Pulmonary artery endothelial cell (primary cell): ENCODE results near the gene ZNF500. TPM values are rescaled to one million over a fixed set of nuclear protein-coding genes. Genes with fewer than 3 reads are reported as not detected.
"Not testable (repeated sequence)": the region's sequence is repeated elsewhere in the genome, so short reads cannot be mapped to it uniquely, and the experiment has no call there.

ENCODE experiments used
- DNase-seq: peaks from one replicate; pipeline ENCODE4 v3.0.0-alpha.2; 2011; ENCODE audit warnings: low read depth, low spot score
- total RNA-seq: library from RNA; depleted of rRNA; stranded (reverse); fragments of >200 nt; gene quantifications from 2 replicates; pipeline ENCODE4 v1.2.3, GENCODE V29; 2014

Gene ZNF500
- total RNA-seq, 1 donor from 2014 or later = 5.1 TPM

GRCh38 chr16:4745274-4745569 is 21.7 kb downstream of the ZNF500 start:
- DNase-seq = no peak

- no peak for DNase-seq
These were observed 22.2 kb downstream of the ZNF500 start for GRCh38 chr16:4744555-4745273.

GRCh38 chr16:4743226-4743878 is 23.6 kb downstream of the ZNF500 start:
- no peak for DNase-seq

GRCh38 chr16:4738370-4738769 is 28.6 kb downstream of the ZNF500 start:
- not testable (repeated sequence) for DNase-seq

- DNase-seq = no peak
These were observed 29.4 kb downstream of the ZNF500 start for GRCh38 chr16:4737545-4737944.

GRCh38 chr16:4736546-4736945 is 30.4 kb downstream of the ZNF500 start:
- no peak for DNase-seq

- peak; percentile 19 for DNase-seq
These were observed 32.0 kb downstream of the ZNF500 start for GRCh38 chr16:4734730-4735535.

- DNase-seq = peak; percentile 88
These were observed 32.8 kb downstream of the ZNF500 start, which contains the start of the genes ANKS3 and DNAAF8 for GRCh38 chr16:4734063-4734729. ANKS3 (minus strand) TSS chr16:4734271; CDS start chr16:4730149, 4,122 bp downstream. DNAAF8 (plus strand) TSS chr16:4734537; CDS start chr16:4736515, 1,978 bp downstream.

GRCh38 chr16:4733747-4734062 is 33.3 kb downstream of the ZNF500 start:
- DNase-seq = no peak

- DNase-seq = no peak
These were observed 33.7 kb downstream of the ZNF500 start for GRCh38 chr16:4733211-4733742.

GRCh38 chr16:4729876-4730275 is 37.1 kb downstream of the ZNF500 start:
- DNase-seq = no peak

- DNase-seq = no peak
These were observed 38.3 kb downstream of the ZNF500 start for GRCh38 chr16:4728676-4729075.

- no peak for DNase-seq
These were observed 40.3 kb downstream of the ZNF500 start for GRCh38 chr16:4726616-4727015.

GRCh38 chr16:4724661-4725270 is 42.2 kb downstream of the ZNF500 start:
- DNase-seq = no peak

- DNase-seq = no peak
These were observed 43.7 kb downstream of the ZNF500 start for GRCh38 chr16:4723071-4723767.

GRCh38 chr16:4718466-4718865 is 48.5 kb downstream of the ZNF500 start:
- no peak for DNase-seq

GRCh38 chr16:4714996-4715395 is 52.0 kb downstream of the ZNF500 start:
- DNase-seq = no peak

- DNase-seq = no peak
These were observed 53.1 kb downstream of the ZNF500 start for GRCh38 chr16:4713663-4714501.

GRCh38 chr16:4709481-4709880 is 57.5 kb downstream of the ZNF500 start:
- no peak for DNase-seq

GRCh38 chr16:4706871-4707270 is 60.1 kb downstream of the ZNF500 start:
- no peak for DNase-seq
